Activated CD4-positive, alpha-beta T cell treated with anti-CD3 and anti-CD28 coated beads, Interleukin-2, Interleukin-4, amounts not matched to agents 100 ng/mL and 50 ng/mL, durations not matched to agents 16 hours and 8 hours (primary cell): ENCODE measurements around the gene FAM237A.

ENCODE experiments used
- DNase-seq: peaks from one replicate; pipeline ENCODE4 v3.0.0-alpha.2; 2020; ENCODE audit warnings: low spot score

Gene FAM237A

GRCh38 chr2:206688990-206689389 lies 46.7 kb downstream of the FAM237A start:
- no peak for DNase-seq

- no peak for DNase-seq
These were observed 50.7 kb downstream of the FAM237A start for GRCh38 chr2:206692971-206693370.

GRCh38 chr2:206693399-206694137 lies 51.3 kb downstream of the FAM237A start:
- peak; percentile 59 for DNase-seq

- DNase-seq = no peak
These were observed 54.6 kb downstream of the FAM237A start for GRCh38 chr2:206696910-206697309.

- DNase-seq = no peak
These were observed 56.5 kb downstream of the FAM237A start for GRCh38 chr2:206698811-206699210.
